ENCODE results near the gene MIPOL1.

DNA sequence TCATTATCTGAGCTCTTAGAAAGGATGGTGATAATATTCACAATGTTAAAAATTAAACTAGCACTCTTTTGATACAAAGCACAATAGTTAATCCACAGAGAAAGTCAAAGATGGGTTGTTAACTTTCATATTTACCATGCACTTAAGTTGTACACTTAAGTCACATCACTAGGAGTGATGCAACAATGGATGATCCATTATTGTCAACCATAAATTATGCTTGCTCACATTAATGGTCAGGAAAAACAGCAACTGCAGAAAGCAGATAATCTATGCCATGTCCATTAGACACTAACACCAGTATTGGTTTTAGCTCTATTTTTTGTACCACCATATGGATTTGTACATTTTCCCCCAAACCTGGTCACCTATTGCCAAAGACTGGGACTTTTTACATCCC lies 201.8 kb downstream of the MIPOL1 start:
- TF ChIP-seq EZH2phosphoT487 (IDR thresholded peaks at IDR 0.05; ENCODE audit: insufficient read depth, low read depth) (no peak), EZH2 (IDR thresholded peaks at IDR 0.05; ENCODE audit: insufficient read depth, poor library complexity, severe bottlenecking) (no peak)
